GM08714 (cell line): ENCODE results near the gene GAB4.
"Not testable (repeated sequence)": the region's sequence is repeated elsewhere in the genome, so short reads cannot be mapped to it uniquely, and the experiment has no call there.

Source experiments
- H3K4me3 ChIP-seq: fragments of 200-500 bp; sonication (Bioruptor generic); 2 replicates; pipeline ENCODE4 v1.5.1; 2014; ENCODE audit warnings: mild to moderate bottlenecking, low read length, inconsistent platforms
- ZNF274 ChIP-seq: IDR thresholded peaks from 2 replicates; pipeline ENCODE4 v1.6.1; 2012; ENCODE audit warnings: mild to moderate bottlenecking, low read depth, low read length

Gene GAB4

DNA sequence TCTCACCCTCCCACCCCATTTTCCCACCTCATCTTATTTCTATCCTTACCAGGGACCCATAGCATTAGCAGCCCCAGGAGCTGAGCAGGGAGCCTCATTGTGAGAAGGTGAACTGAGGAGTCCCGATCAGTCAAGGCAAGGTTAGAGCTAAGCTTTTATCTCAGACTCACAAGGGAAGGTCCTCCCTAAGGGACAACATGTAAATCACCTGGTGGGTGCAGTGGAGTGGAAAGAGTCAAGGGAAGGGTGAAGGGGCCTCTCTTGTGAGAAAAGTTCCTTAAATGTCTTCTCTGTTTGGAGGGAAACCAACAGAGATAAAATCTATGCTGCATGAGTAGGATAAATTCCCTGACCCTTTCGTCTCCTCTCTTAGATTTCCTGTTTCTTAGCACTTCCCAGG is 85.9 kb downstream of the GAB4 start:
- H3K4me3 ChIP-seq: no peak overlapping the region
- TF ChIP-seq ZNF274: no peak

DNA sequence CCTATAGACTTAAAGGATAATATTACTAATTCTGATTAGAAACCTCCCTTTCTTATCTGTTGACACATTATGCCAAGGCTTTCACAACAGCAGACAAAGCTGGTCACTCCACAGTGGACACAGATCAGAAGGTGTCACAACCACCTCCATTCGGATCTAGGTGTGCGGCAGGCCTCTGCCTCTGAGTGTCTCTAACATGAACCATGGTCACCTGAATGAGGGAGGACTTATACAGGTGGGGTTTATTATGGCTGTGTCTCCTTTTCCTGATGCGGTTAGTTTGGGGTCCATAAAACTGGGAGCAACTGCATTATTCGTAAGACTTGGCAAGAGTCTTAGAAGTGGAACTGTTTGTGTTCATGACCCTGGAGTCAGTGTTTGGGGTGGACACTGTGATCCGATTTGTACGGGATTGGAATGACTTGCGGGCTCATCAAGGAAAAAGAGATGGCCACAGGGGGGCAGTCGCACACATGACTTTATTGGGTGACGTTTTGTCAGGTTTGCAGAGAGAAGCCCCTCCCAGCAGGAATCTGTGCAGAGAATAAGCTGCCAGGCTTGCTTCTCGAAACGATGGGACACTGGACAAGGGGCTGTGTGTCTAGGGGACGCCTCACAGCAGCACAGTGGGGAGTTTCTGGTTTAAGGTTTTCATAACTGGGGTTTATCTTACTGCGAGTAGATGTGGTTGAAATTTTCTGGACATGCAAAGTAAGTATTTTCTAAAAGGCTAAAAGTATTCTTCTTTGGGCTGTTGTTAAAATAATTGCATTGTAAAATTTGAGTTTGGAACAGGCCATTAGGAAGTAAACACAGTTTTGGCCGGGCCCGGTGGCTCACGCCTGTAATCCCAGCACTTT is 90.6 kb downstream of the GAB4 start:
- no peak for TF ChIP-seq ZNF274
- no peak overlapping the region for H3K4me3 ChIP-seq

DNA sequence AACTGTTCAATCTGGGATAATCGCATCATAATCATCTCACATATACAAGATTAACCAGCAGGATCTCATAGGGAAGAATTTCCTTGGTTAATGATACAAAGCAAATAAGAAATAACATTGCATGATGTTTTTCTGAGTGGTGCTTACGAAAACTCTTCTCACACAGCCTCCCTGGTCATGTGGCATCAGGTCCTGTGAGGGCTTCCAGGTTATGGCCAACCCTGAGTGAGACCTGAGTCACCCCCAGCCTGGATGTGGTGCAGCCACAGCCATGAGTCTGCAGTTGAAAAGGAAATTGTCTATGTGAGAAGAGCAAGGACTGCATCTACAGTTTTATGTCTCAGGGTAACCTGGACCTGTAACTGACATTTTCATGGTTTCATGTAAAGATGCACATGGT is 92.3 kb downstream of the GAB4 start:
- no peak for TF ChIP-seq ZNF274

DNA sequence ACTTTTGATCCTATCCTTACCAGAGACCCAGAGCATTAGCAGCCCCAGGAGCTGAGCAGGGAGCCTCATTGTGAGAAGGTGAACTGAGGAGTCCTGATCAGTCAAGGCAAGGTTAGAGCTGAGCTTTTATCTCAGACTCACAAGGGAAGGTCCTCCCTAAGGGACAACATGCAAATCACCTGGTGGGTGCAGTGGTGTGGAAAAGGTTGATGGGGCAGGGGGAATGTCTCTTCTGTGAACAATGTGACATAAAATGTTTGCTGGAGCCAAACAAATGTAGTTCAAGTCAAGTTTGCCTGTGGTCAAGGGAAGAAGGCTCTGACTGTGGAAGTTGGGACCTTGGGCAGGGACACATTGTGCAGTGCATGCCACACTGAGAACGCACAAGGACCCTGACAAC is 93.1 kb downstream of the GAB4 start:
- H3K4me3 ChIP-seq: not testable (repeated sequence)

More for the DNA sequence above, 92.3 kb downstream of the GAB4 start:
- H3K4me3 ChIP-seq: no peak overlapping the region

DNA sequence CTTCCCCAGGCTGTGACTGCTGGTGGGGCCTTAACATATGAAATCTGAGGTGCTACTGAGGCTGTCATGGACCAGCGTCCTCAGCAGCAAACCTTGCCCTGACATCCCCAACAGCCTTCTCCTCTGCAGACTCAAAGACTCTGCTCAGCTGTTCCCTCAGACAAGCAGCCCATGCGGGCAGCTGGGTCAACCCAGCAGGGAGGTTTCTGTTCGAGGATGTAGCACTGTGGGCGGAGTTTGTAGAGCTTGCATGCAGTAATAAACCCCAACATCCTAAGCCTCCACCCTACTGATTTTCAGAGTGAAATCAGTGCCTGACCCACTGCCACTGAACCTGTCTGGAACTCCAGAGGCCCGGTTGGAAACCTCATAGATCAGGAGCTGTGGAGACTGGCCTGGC is 94.0 kb downstream of the GAB4 start:
- no peak overlapping the region for H3K4me3 ChIP-seq
- TF ChIP-seq ZNF274: no peak

DNA sequence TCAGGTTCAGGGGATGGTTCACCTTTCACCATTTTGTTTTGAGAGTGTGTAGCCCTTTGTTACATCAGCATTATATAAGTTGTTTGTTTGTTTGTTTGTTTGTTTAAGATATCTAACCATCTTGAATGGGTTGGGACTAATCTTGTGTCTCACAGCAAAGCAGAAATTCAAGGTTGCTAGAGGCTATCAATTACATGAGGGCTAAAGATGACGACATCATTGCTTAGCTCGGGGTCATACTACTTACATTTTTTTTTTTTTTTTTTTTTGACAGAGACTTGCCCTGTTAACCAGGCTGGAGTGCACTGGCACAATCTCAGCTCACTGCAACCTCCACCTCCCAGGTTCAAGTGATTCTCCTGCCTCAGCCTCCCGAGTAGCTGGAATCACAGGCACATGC is 95.7 kb downstream of the GAB4 start:
- H3K4me3 ChIP-seq: no peak overlapping the region
- no peak for TF ChIP-seq ZNF274
